Activated CD4-positive, alpha-beta T cell treated with anti-CD3 and anti-CD28 coated beads, Interleukin-2, Interleukin-6, amounts not matched to agents 100 ng/mL and 50 ng/mL, durations not matched to agents 16 hours and 8 hours (primary cell): ENCODE measurements around the gene RAD17.
"Not testable (repeated sequence)": the region's sequence is repeated elsewhere in the genome, so short reads cannot be mapped to it uniquely, and the experiment has no call there.

ENCODE experiments used
- DNase-seq: peaks from one replicate; pipeline ENCODE4 v3.0.0-alpha.2; 2020

RAD17 gene

GRCh38 chr5:69374911-69375446 lies 5.4 kb downstream of the RAD17 start:
- no peak for DNase-seq

DNA sequence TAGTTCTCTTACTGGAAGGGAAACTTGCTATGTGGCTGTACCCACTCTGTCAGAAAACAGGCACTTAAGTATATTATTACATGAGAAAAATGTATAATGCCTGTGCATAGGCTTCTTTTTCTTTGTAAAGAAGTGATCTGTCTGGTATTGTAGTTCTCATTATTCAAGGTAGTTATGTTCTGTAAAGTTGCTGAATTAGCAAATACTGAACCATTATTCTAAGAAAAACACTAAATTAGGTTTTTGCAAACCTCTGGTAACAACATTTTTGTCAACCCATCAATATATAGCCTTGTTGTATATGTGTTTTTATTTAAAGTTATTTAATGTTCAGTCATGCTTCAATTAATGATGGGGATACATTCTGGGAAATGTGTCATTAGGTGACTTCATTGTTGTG lies 8.8 kb downstream of the RAD17 start:
- no peak for DNase-seq

GRCh38 chr5:69404659-69405330 lies 35.2 kb downstream of the RAD17 start:
- no peak for DNase-seq

- DNase-seq, result peak; percentile 54
Observed at GRCh38 chr5:69414885-69415583, 45.4 kb downstream of the RAD17 start, which contains the start of gene MARVELD2. MARVELD2 (plus strand) TSS chr5:69415116; CDS start chr5:69419386, 4,270 bp downstream.

DNA sequence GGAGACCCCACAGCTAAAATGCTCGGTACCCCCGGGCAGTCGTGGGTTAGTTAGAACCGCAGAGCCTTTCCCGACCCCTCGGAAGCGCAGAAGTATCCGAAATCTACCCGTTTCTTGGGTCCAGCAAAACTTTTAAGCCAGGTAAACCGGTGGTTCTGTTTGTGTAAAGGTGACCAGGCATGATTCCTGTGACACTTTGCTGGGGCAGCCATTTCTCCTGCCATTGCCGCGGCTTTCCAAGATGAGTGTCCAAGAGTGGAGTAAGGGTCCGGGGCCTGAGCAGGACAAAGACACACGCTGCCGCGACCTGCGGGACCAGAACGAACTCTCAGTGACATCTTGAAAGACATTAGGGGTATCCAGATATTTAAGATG lies 46.0 kb downstream of the RAD17 start:
- DNase-seq, result no peak

DNA sequence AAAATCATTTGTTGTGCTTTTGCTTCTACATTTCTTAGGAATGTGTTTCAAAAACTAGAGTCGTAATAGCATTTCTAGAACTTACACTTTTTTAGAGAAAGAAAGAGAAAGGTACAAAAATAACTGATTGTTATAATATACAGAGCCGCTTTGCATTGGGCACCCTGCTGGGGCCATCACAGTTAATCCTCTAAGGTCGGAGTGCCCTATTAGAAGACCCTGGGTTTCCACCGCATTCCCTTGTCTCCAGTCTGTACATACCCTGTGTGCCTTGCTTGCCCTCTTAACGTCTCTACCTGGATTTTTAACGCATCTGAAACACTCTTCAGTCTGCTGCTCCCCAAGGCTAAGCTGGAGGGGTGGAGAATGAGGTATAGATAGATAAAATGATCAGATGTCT lies 46.6 kb downstream of the RAD17 start:
- no peak for DNase-seq

DNA sequence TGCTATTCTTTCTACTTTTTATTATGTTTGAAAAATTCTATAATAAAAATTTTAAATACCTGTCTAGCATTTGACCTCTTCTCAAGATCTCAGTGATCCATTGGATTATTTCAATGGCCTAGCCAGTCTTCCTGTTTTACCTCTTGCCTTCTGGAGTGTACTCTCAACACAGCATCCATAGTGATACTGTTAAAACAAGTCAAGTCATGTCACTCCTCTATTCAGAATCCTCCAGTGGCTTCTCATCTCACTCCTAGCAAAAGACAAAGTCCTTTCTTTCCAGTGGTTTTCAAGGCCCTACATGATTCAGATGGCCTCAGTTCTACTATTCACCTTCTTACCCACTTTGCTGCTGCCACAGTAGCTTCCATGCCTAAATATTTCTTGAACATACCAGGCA lies 47.1 kb downstream of the RAD17 start:
- no peak for DNase-seq

- no peak for DNase-seq
Observed at GRCh38 chr5:69418554-69418953, 48.9 kb downstream of the RAD17 start.

- DNase-seq, result no peak
Observed at GRCh38 chr5:69431424-69432303, 62.0 kb downstream of the RAD17 start.

- peak; percentile 28 for DNase-seq
Observed at GRCh38 chr5:69432412-69433206, 63.0 kb downstream of the RAD17 start.

DNA sequence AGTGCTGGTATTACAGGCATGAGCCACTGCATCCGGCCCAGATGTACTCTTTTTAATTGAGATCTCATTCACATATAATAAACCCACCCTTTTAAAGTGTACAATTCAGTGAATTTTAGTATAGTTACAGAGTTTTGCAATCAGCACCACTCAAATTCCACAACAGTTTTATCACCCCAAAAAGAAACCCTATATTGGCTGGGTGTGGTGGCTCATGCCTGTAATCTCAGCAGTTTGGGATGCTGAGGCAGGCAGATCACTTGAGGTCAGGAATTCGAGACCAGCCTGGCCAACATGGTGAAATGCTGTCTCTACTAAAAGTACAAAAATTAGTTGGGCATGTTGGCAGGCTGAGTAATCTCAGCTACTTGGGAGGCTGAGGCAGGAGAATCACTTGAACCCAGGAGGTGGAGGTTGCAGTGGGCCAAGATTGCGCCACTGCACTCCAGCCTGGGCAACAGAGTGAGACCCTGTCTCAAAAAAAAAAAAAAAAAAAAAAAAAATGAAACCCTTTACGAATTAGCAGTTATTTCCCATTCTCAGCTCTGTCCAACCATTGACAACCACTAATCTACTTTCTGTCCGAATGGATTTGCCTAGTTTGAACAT lies 65.8 kb downstream of the RAD17 start:
- DNase-seq, result not testable (repeated sequence)

DNA sequence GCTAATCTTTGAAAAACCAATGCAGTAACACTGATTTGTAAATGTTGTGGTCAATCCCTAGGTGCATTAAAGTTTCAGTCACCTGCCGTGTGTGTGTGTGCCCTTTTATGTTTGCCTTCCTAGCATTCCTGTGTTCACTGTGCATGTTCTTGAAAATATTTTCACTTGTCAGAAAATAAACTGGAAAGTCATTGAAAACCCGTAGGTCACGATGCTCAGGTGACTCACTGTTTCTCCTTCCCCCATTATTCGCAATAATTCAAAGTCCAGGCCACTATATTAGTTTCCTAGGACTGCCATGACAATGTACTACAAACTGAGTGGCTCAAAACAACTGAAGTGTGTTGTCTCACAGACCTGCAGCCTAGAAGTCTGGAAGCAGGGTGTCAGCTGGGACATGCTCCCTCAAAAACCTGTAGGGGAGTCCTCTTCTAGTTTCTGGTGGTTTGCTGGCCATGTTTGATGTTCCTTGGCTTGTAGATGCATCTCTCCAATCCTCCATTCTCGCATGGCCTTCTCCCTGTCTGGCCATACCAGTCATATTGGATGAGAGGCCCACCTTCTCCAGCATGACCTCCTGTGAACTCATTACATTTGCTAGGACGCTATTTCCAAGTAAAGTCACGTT lies 74.6 kb downstream of the RAD17 start:
- DNase-seq, result no peak

GRCh38 chr5:69449511-69449910 lies 79.9 kb downstream of the RAD17 start:
- DNase-seq, result no peak

- DNase-seq, result no peak
Observed at GRCh38 chr5:69450116-69450515, 80.5 kb downstream of the RAD17 start.

GRCh38 chr5:69450527-69450926 lies 80.9 kb downstream of the RAD17 start:
- not testable (repeated sequence) for DNase-seq

GRCh38 chr5:69451941-69452647 lies 82.5 kb downstream of the RAD17 start:
- no peak for DNase-seq

- not testable (repeated sequence) for DNase-seq
Observed at GRCh38 chr5:69453487-69453886, 83.9 kb downstream of the RAD17 start.

- no peak for DNase-seq
Observed at GRCh38 chr5:69454460-69455249, 85.0 kb downstream of the RAD17 start.

DNA sequence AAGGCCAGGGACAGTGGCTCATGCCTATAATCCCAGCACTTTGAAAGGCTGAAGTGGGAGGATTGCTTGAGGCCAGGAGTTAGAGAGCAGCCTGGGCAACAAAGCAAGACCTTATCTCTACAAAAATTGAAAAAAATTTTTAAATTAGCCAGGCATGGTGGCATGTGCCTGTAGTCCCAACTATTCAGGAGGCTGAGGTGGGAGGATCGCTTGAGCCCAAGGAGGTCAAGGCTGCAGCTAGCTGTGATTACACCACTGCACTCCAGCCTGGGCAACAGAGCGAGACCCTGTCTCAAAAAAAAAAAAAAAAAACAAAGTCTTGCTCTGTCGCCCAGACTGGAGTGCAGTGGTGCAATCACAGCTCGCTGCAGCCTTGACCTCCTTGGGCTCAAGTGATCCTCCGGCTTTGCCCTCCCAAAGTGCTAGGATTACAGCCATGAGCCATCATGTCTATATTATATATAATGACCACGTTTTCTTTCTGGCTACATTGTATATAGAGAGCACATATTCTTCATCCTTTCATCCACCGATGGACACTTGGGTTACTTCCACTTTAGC lies 85.9 kb downstream of the RAD17 start:
- not testable (repeated sequence) for DNase-seq

- DNase-seq, result no peak
Observed at GRCh38 chr5:69462170-69462569, 92.6 kb downstream of the RAD17 start.
